ENCODE data around the gene POU2AF1. TPM values are rescaled to one million over a fixed set of nuclear protein-coding genes. Genes with fewer than 3 reads are reported as not detected.

The POU2AF1 gene
- total RNA-seq, 1 experiment from 2014 or later = not detected

GRCh38 chr11:111417011-111417765 is 38.1 kb upstream of the POU2AF1 start:
- no peak for DNase-seq
- H3K9me3 Mint-ChIP-seq (ENCODE audit: low read depth, unreplicated experiment) = no peaks in the 10 kb centered on the region
- intact Hi-C loops (cut with micrococcal nuclease; ENCODE audit: unreplicated experiment) = loop anchor here (10.0 kb wide), 1 partner anchor 52 kb away; no protein-coding TSS in a partner anchor
- no TSS peak for BruUV-seq (replicated peaks)
- peaks cover 12% of the 10 kb centered on the region for H3K27me3 Mint-ChIP-seq (ENCODE audit: unreplicated experiment)
- CTCF ChIA-PET = no interaction called here
- TF ChIP-seq CTCF (IDR thresholded peaks at IDR 0.05; ENCODE audit: unreplicated experiment) = no peak
- H3K36me3 Mint-ChIP-seq (ENCODE audit: insufficient read depth, unreplicated experiment) = no peaks in the 10 kb centered on the region
- no peak overlapping the region for H3K27ac Mint-ChIP-seq (ENCODE audit: unreplicated experiment)
- H3K4me1 Mint-ChIP-seq (ENCODE audit: low read depth, unreplicated experiment) = peaks cover 7% of the 10 kb centered on the region
- H3K4me3 Mint-ChIP-seq (ENCODE audit: low read depth, unreplicated experiment) = no peak overlapping the region

GRCh38 chr11:111416231-111416960 is 37.3 kb upstream of the POU2AF1 start:
- H3K4me3 Mint-ChIP-seq (ENCODE audit: low read depth, unreplicated experiment) = no peak overlapping the region
- CTCF ChIA-PET = no interaction called here

GRCh38 chr11:111414936-111415335 is 35.9 kb upstream of the POU2AF1 start:
- intact Hi-C loops (cut with micrococcal nuclease; ENCODE audit: unreplicated experiment) = loop anchor here (10.0 kb wide), 1 partner anchor 50 kb away; no protein-coding TSS in a partner anchor
- Mint-ChIP-seq H3K9me3 (ENCODE audit: low read depth, unreplicated experiment) (no peaks in the 10 kb centered on the region), H3K27ac (ENCODE audit: unreplicated experiment) (no peak overlapping the region), H3K27me3 (ENCODE audit: unreplicated experiment) (peaks cover 30% of the 10 kb centered on the region), H3K4me1 (ENCODE audit: low read depth, unreplicated experiment) (peaks cover 7% of the 10 kb centered on the region), H3K36me3 (ENCODE audit: insufficient read depth, unreplicated experiment) (no peaks in the 10 kb centered on the region), H3K4me3 (ENCODE audit: low read depth, unreplicated experiment) (no peak overlapping the region)
- BruUV-seq (replicated peaks) = no TSS peak
- no peak for DNase-seq
- no peak for TF ChIP-seq CTCF (IDR thresholded peaks at IDR 0.05; ENCODE audit: unreplicated experiment)
- CTCF ChIA-PET = no interaction called here

More at GRCh38 chr11:111416231-111416960, 37.3 kb upstream of the POU2AF1 start:
- no peak for TF ChIP-seq CTCF (IDR thresholded peaks at IDR 0.05; ENCODE audit: unreplicated experiment)
- no peak for DNase-seq
- BruUV-seq (replicated peaks) = no TSS peak
- Mint-ChIP-seq H3K9me3 (ENCODE audit: low read depth, unreplicated experiment) (no peaks in the 10 kb centered on the region), H3K36me3 (ENCODE audit: insufficient read depth, unreplicated experiment) (no peaks in the 10 kb centered on the region), H3K27me3 (ENCODE audit: unreplicated experiment) (peaks cover 20% of the 10 kb centered on the region), H3K27ac (ENCODE audit: unreplicated experiment) (no peak overlapping the region), H3K4me1 (ENCODE audit: low read depth, unreplicated experiment) (peaks cover 7% of the 10 kb centered on the region)
- intact Hi-C loops (cut with micrococcal nuclease; ENCODE audit: unreplicated experiment) = loop anchor here (10.0 kb wide), 1 partner anchor 52 kb away; no protein-coding TSS in a partner anchor

GRCh38 chr11:111414267-111414931 is 35.3 kb upstream of the POU2AF1 start:
- BruUV-seq (replicated peaks) = no TSS peak

More at GRCh38 chr11:111414267-111414931, 35.3 kb upstream of the POU2AF1 start:
- H3K27ac Mint-ChIP-seq (ENCODE audit: unreplicated experiment) = no peak overlapping the region
- DNase-seq = no peak
- H3K9me3 Mint-ChIP-seq (ENCODE audit: low read depth, unreplicated experiment) = no peaks in the 10 kb centered on the region
- H3K36me3 Mint-ChIP-seq (ENCODE audit: insufficient read depth, unreplicated experiment) = no peaks in the 10 kb centered on the region
- CTCF ChIA-PET = interaction anchor here (0.5 kb wide), 1 partner anchor 967 kb away, joined by 3 read pairs; no protein-coding TSS in a partner anchor
- no peak overlapping the region for H3K4me3 Mint-ChIP-seq (ENCODE audit: low read depth, unreplicated experiment)
- TF ChIP-seq CTCF (IDR thresholded peaks at IDR 0.05; ENCODE audit: unreplicated experiment) = no peak
- peaks cover 30% of the 10 kb centered on the region for H3K27me3 Mint-ChIP-seq (ENCODE audit: unreplicated experiment)
- intact Hi-C loops (cut with micrococcal nuclease; ENCODE audit: unreplicated experiment) = loop anchor here (10.0 kb wide), 1 partner anchor 50 kb away; no protein-coding TSS in a partner anchor
- H3K4me1 Mint-ChIP-seq (ENCODE audit: low read depth, unreplicated experiment) = peaks cover 7% of the 10 kb centered on the region
